Upper lobe of left lung (tissue), 6 donors: Measurements from ENCODE around the gene CFAP100. TPM values are rescaled to one million over a fixed set of nuclear protein-coding genes. Genes with fewer than 3 reads are reported as not detected.
A peak's percentile ranks its signal among the peaks of the same experiment; 100 is the strongest.

Source experiments
- ATAC-seq, 2 donors: fragments of 200-7000 bp; cut with Tn5 transposase; one replicate each; pipeline ENCODE4 v1.9.1; 2022; ENCODE audit warnings: mild to moderate bottlenecking in 2 of 2, moderate library complexity in 2 of 2; ENCODE audit not compliant: low FRiP score in 2 of 2
- DNase-seq, 2 donors: peaks; one replicate each; pipeline ENCODE4 v3.0.0-alpha.2; 2019 to 2020
- H3K27ac ChIP-seq, 4 donors: fragments of 200-600 bp; sonication (generic); one replicate each; pipeline ENCODE4 v1.5.1; 2016 to 2019
- H3K27me3 ChIP-seq, 4 donors: fragments of 200-600 bp; sonication (generic); one replicate each; pipeline ENCODE4 v1.5.1; 2017 to 2019
- H3K36me3 ChIP-seq, 4 donors: fragments of 200-600 bp; sonication (generic); one replicate each; pipeline ENCODE4 v1.5.1; 2016 to 2019
- H3K4me1 ChIP-seq, 4 donors: fragments of 200-600 bp; sonication (generic); one replicate each; pipeline ENCODE4 v1.5.1; 2018 to 2019
- H3K4me3 ChIP-seq, 4 donors: fragments of 200-600 bp; sonication (generic); one replicate each; pipeline ENCODE4 v1.5.1; 2017 to 2019; ENCODE audit warnings: mild to moderate bottlenecking in 2 of 4, moderate library complexity in 1 of 4
- H3K9me3 ChIP-seq, 4 donors: fragments of 200-600 bp; sonication (generic); one replicate each; pipeline ENCODE4 v1.5.1; 2018 to 2019
- EP300 ChIP-seq, 4 donors: sonication (generic); formaldehyde crosslinking; IDR thresholded peaks; one replicate each; pipeline ENCODE4 v1.5.1; 2017; ENCODE audit warnings: antibody characterized with exemption in 4 of 4, control low read depth in 2 of 4
- POLR2A ChIP-seq, 4 donors: fragments of 450-650 bp; IDR thresholded peaks; one replicate each; pipeline ENCODE4 v1.5.1; 2016 to 2017; ENCODE audit warnings: antibody characterized with exemption in 4 of 4, mild to moderate bottlenecking in 2 of 4
- POLR2AphosphoS5 ChIP-seq, 2 donors: sonication (generic); formaldehyde crosslinking; IDR thresholded peaks; one replicate each; pipeline ENCODE4 v1.5.1; 2017; ENCODE audit warnings: antibody characterized with exemption in 2 of 2
- WGBS, 2 donors: methylation state at CpG; one replicate each; pipeline ENCODE4 v1.1.5; 2017 to 2018; 5-methylcytosine and 5-hydroxymethylcytosine counted together
- total RNA-seq, 6 donors: library from RNA; depleted of rRNA in 4 of 6; stranded (reverse); fragments of >200 nt in 4 of 6; gene quantifications; one replicate each; pipeline versions ENCODE4 v1.1.0 to v1.2.1, GENCODE V29; 2016 to 2021
- TF ChIP-seq, protein P1 (sequence below), 6 experiments: fragments of 450-650 bp in 4 of 6; fragments of 200-600 bp in 2 of 6; sonication (generic) in 2 of 6; IDR thresholded peaks; one replicate each; pipeline ENCODE4 v1.5.1; 2016 to 2019; ENCODE audit warnings: antibody characterized with exemption in 6 of 6
- donor health status: DM: no; HTN: no; CAD: no; lungs with moderate emphysema.
- donor health status: DM: no; HTN: yes; CAD: no; lungs with severe emphysema.

Gene CFAP100
- total RNA-seq, 6 donors from 2014 or later = 0.09 to 57.9 (median 21.6) TPM

- H3K36me3 ChIP-seq = peaks cover 19 to 44% (median 34%) of the 10 kb centered on the region in 4 donors
- peak; percentile 64 to 80 for ATAC-seq
- H3K4me1 ChIP-seq = peaks cover 59 to 77% (median 65%) of the 10 kb centered on the region in 4 donors
- 20 to 33% methylated on average over 8 of the region's 8 CpGs for WGBS, 2 donors
- peak in 2 of 4 donors; percentile 32 to 50 for TF ChIP-seq POLR2A (IDR thresholded peaks at IDR 0.05)
- TF ChIP-seq, protein P1, sequence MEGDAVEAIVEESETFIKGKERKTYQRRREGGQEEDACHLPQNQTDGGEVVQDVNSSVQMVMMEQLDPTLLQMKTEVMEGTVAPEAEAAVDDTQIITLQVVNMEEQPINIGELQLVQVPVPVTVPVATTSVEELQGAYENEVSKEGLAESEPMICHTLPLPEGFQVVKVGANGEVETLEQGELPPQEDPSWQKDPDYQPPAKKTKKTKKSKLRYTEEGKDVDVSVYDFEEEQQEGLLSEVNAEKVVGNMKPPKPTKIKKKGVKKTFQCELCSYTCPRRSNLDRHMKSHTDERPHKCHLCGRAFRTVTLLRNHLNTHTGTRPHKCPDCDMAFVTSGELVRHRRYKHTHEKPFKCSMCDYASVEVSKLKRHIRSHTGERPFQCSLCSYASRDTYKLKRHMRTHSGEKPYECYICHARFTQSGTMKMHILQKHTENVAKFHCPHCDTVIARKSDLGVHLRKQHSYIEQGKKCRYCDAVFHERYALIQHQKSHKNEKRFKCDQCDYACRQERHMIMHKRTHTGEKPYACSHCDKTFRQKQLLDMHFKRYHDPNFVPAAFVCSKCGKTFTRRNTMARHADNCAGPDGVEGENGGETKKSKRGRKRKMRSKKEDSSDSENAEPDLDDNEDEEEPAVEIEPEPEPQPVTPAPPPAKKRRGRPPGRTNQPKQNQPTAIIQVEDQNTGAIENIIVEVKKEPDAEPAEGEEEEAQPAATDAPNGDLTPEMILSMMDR (IDR thresholded peaks at IDR 0.05) = peak in 2 of 6 experiments; percentile 12 to 22
- peak; percentile 90 to 91 for TF ChIP-seq POLR2AphosphoS5 (IDR thresholded peaks at IDR 0.05)
- TF ChIP-seq EP300 (IDR thresholded peaks at IDR 0.05) = peak in 1 of 4 donors; percentile 89
- H3K27ac ChIP-seq = peak overlapping the region; percentile 61 to 99 (median 72)
- no peaks in the 10 kb centered on the region for H3K27me3 ChIP-seq
- H3K4me3 ChIP-seq = peak overlapping the region in 2 of 4 donors; percentile 2 to 80
- no peaks in the 10 kb centered on the region for H3K9me3 ChIP-seq
- DNase-seq = peak in 1 of 2 donors; percentile 93
Observed at GRCh38 chr3:126472277-126473006, 77.7 kb downstream of the CFAP100 start.

DNA sequence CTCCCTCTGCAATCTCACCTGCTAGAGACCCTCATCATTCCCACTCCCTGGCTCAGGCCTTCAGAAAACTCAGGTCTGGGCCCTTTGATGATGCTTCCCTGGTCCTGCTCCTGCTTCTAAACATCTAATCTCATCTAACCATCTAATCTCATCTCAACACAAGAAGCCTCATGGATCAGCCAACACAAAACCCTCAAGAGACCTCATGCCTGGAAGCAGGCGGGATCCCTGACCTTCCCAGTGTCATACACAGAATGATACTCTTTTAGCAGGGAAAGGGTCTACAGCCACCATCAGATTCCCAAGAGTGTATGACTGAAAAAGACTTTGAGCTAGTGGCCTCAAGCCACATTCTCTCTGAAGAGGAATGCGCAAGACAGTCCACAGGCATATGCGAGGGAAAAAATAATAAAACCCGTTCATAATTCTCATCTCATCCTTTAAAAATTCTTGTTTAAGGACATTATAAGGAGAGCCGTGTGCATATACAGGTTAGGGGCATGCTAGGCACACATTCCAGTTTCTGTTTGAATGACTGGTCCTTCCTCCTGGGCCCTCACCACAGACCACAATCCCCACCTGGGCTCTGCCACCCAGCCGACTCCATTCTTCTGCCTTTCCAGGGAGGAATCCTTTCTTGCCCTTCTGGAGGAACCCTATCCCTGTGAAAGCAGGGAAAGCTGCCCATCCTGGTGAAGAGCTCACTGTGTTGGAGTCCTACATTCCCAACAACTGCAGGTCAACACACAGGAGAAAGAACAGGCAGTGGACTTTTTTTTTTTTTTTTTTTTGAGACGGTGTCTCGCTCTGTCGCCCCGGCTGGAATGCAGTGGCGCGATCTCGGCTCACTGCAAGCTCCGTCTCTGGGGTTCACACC is 78.8 kb downstream of the CFAP100 start:
- no peaks in the 10 kb centered on the region for H3K9me3 ChIP-seq
- peaks cover 12 to 33% (median 27%) of the 10 kb centered on the region in 4 donors for H3K36me3 ChIP-seq
- peak overlapping the region; percentile 61 to 99 (median 72) for H3K27ac ChIP-seq
- WGBS, 2 donors = 69 to 80% methylated on average over 14 of the region's 14 CpGs
- TF ChIP-seq, protein P1 (IDR thresholded peaks at IDR 0.05) = no peak
- TF ChIP-seq EP300 (IDR thresholded peaks at IDR 0.05) (no peak), POLR2A (IDR thresholded peaks at IDR 0.05) (no peak), POLR2AphosphoS5 (IDR thresholded peaks at IDR 0.05) (no peak)
- DNase-seq (no peak), ATAC-seq (no peak)
- no peaks in the 10 kb centered on the region for H3K27me3 ChIP-seq
- peak overlapping the region in 2 of 4 donors; percentile 71 to 80 for H3K4me3 ChIP-seq
- H3K4me1 ChIP-seq = peaks cover 56 to 66% (median 61%) of the 10 kb centered on the region in 4 donors

- Histone ChIP-seq H3K4me1 (peaks cover 45 to 58% (median 50%) of the 10 kb centered on the region in 4 donors), H3K9me3 (no peaks in the 10 kb centered on the region), H3K36me3 (peaks cover 12 to 21% (median 14%) of the 10 kb centered on the region in 4 donors), H3K27me3 (no peaks in the 10 kb centered on the region), H3K27ac (peak overlapping the region; percentile 91 to 99 (median 94)), H3K4me3 (peak overlapping the region; percentile 67 to 80 (median 75))
- WGBS, 2 donors = 17 to 21% methylated on average over 19 to 29 of the region's 72 CpGs
- TF ChIP-seq POLR2AphosphoS5 (IDR thresholded peaks at IDR 0.05) (peak in 1 of 2 donors; percentile 18), EP300 (IDR thresholded peaks at IDR 0.05) (no peak), POLR2A (IDR thresholded peaks at IDR 0.05) (peak in 1 of 4 donors; percentile 38)
- TF ChIP-seq, protein P1 (IDR thresholded peaks at IDR 0.05) = peak in 3 of 6 experiments; percentile 16 to 57 (median 21)
- DNase-seq = peak; percentile 64 to 92
- peak; percentile 1 for ATAC-seq
Observed at GRCh38 chr3:126474498-126475412, 80.0 kb downstream of the CFAP100 start.
